Superior temporal gyrus (tissue), 1 donor: ENCODE data around the gene DNAJC12.
"Not testable (repeated sequence)": the region's sequence is repeated elsewhere in the genome, so short reads cannot be mapped to it uniquely, and the experiment has no call there.

Experiments
- DNase-seq: peaks from one replicate; pipeline ENCODE4 v3.0.0-alpha.2; 2016; ENCODE audit errors: extremely low spot score

The DNAJC12 gene

GRCh38 chr10:67764012-67764822 lies 73.8 kb downstream of the DNAJC12 start:
- DNase-seq, result peak; percentile 99

DNA sequence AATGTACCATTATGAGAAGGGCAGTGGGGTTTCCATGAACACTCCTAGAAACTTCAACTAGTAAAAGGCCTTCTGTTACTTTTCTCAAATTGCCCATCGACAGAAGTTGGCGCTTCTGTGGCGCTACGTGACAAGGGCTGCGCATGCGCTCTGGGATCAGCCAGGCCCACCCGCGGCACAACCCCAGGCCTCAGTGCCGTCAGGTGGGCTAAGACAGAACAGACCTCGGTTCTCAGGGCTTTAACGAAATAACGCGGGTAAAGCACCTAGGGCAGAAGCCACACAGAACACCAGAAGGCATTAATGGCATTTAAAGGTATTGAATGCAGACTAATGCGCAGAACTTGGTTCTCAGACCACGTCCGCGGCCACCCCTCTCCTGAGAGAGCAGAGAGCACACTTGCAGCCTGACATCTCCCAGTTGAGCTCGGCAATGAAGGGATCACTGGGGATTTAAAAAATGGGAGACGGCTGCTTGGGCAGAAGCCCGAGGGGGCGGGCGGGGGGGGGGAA lies 74.4 kb downstream of the DNAJC12 start:
- peak; percentile 90 for DNase-seq

- not testable (repeated sequence) for DNase-seq
These were observed 75.4 kb downstream of the DNAJC12 start for GRCh38 chr10:67762567-67762966.

GRCh38 chr10:67760272-67760671 lies 77.7 kb downstream of the DNAJC12 start:
- no peak for DNase-seq
